RWPE2 (cell line): ENCODE results near the gene KLHL29.
"Not testable (repeated sequence)": the region's sequence is repeated elsewhere in the genome, so short reads cannot be mapped to it uniquely, and the experiment has no call there.

Experiments used
- ATAC-seq: fragments of 200-7000 bp; cut with Tn5 transposase; 3 replicates; pipeline ENCODE4 v1.9.1; 2021; ENCODE audit warnings: low read depth
- DNase-seq: peaks from one replicate; pipeline ENCODE4 v3.0.0-alpha.2; 2020; ENCODE audit warnings: low spot score
- H3K27ac ChIP-seq: fragments of 450-650 bp; 2 replicates; pipeline ENCODE4 v1.5.1; 2017; ENCODE audit warnings: mild to moderate bottlenecking; ENCODE audit not compliant: poor library complexity, severe bottlenecking
- H3K27me3 ChIP-seq: fragments of 250-450 bp; sonication (Bioruptor Pico); 2 replicates; pipeline ENCODE4 v1.5.1; 2021; ENCODE audit warnings: mild to moderate bottlenecking, moderate library complexity; ENCODE audit not compliant: insufficient read depth, poor library complexity, severe bottlenecking
- H3K36me3 ChIP-seq: fragments of 250-450 bp; sonication (Bioruptor Pico); 2 replicates; pipeline ENCODE4 v1.5.1; 2020; ENCODE audit warnings: low read depth, mild to moderate bottlenecking, moderate library complexity
- H3K4me1 ChIP-seq: fragments of 250-450 bp; sonication (Bioruptor Pico); 2 replicates; pipeline ENCODE4 v1.5.1; 2021; ENCODE audit warnings: mild to moderate bottlenecking, moderate library complexity; ENCODE audit not compliant: insufficient read depth, poor library complexity, severe bottlenecking
- H3K4me3 ChIP-seq: fragments of 250-450 bp; sonication (Bioruptor Pico); 2 replicates; pipeline ENCODE4 v1.5.1; 2021; ENCODE audit warnings: mild to moderate bottlenecking, moderate library complexity; ENCODE audit not compliant: severe bottlenecking
- H3K9me3 ChIP-seq: fragments of 250-450 bp; sonication (Bioruptor Pico); 2 replicates; pipeline ENCODE4 v1.5.1; 2021; ENCODE audit warnings: mild to moderate bottlenecking, moderate library complexity; ENCODE audit not compliant: severe bottlenecking
- TF ChIP-seq, protein P1 (sequence below): fragments of 450-650 bp; IDR thresholded peaks from one replicate; pipeline ENCODE4 v1.5.1; 2017; ENCODE audit warnings: mild to moderate bottlenecking, moderate library complexity; ENCODE audit not compliant: poor library complexity, severe bottlenecking

KLHL29 gene

DNA sequence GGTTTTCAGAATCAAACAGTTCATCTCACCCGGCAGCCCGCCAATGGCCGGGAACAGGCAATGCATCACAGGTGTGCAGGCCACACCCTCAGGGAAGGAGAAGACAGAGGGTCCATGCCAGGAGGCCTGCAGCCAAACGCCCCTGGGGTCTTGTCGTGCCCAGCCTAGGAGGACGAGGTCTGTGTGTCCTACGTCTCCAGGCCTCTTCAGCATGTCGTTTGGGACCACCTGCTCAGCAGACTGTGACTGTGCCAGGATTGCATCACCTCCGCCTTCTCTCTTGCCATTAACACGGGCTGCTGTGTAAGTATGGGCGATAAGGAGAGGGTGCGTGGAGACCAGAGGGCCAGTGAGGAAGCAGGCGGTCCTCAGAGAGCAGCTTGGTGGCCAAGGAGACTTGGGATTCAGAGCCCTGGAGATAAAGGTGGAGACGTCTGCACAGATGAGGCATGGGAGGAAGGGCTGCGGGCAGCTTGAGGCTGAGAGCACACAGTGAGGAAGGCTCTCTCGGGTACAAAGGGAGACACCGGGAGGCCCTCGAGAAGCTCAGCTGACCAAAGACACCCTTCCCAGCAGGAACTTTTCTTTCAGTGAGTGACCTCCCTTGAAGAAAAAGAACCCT, 37.4 kb upstream of the KLHL29 start:
- no peak for ATAC-seq
- H3K4me3 ChIP-seq, result no peak overlapping the region
- TF ChIP-seq, protein P1, sequence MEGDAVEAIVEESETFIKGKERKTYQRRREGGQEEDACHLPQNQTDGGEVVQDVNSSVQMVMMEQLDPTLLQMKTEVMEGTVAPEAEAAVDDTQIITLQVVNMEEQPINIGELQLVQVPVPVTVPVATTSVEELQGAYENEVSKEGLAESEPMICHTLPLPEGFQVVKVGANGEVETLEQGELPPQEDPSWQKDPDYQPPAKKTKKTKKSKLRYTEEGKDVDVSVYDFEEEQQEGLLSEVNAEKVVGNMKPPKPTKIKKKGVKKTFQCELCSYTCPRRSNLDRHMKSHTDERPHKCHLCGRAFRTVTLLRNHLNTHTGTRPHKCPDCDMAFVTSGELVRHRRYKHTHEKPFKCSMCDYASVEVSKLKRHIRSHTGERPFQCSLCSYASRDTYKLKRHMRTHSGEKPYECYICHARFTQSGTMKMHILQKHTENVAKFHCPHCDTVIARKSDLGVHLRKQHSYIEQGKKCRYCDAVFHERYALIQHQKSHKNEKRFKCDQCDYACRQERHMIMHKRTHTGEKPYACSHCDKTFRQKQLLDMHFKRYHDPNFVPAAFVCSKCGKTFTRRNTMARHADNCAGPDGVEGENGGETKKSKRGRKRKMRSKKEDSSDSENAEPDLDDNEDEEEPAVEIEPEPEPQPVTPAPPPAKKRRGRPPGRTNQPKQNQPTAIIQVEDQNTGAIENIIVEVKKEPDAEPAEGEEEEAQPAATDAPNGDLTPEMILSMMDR, result no peak
- H3K27me3 ChIP-seq, result peaks cover 14% of the 10 kb centered on the region
- no peak overlapping the region for H3K27ac ChIP-seq
- DNase-seq, result no peak
- H3K9me3 ChIP-seq, result no peaks in the 10 kb centered on the region
- H3K4me1 ChIP-seq, result no peaks in the 10 kb centered on the region
- no peaks in the 10 kb centered on the region for H3K36me3 ChIP-seq

DNA sequence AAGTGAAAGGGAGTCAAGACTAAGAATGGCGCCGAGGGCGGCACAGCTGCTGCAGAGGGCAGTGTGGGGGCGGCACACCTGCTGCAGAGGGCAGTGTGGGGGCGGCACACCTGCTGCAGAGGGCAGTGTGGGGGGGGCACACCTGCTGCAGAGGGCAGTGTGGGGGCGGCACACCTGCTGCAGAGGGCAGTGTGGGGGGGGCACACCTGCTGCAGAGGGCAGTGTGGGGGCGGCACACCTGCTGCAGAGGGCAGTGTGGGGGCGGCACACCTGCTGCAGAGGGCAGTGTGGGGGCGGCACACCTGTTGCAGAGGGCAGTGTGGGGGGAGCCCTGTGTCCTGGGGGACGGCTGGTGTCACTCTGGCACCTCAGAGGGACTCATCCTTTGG, 36.9 kb upstream of the KLHL29 start:
- not testable (repeated sequence) for DNase-seq, H3K9me3 ChIP-seq, H3K4me1 ChIP-seq, H3K36me3 ChIP-seq, H3K4me3 ChIP-seq, ATAC-seq, H3K27ac ChIP-seq
- peaks cover 14% of the 10 kb centered on the region for H3K27me3 ChIP-seq

DNA sequence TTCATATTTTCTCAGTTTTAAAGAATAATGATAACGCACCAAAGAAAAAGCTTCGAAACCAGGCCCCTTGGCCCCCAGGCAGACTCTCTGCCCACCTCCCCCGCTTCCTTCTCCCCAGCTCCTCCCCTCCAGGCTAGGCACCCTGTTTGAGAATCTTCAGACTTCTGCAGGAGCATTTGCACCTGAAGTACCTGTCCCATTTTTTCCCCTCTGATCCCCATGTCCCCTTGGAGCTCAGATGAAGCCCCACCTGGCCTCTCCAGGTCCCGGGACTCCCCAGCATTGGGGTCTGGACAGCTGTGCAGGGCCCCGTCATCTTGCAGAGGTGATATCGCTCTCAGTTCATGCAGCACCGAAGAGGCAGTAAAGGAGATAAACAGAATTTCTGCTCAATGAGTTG, 35.5 kb upstream of the KLHL29 start:
- Histone ChIP-seq H3K4me3 (no peak overlapping the region), H3K27me3 (peaks cover 7% of the 10 kb centered on the region), H3K27ac (no peak overlapping the region), H3K4me1 (no peaks in the 10 kb centered on the region), H3K36me3 (no peaks in the 10 kb centered on the region), H3K9me3 (no peaks in the 10 kb centered on the region)
- ATAC-seq (no peak), DNase-seq (no peak)
- TF ChIP-seq, protein P1, result no peak

DNA sequence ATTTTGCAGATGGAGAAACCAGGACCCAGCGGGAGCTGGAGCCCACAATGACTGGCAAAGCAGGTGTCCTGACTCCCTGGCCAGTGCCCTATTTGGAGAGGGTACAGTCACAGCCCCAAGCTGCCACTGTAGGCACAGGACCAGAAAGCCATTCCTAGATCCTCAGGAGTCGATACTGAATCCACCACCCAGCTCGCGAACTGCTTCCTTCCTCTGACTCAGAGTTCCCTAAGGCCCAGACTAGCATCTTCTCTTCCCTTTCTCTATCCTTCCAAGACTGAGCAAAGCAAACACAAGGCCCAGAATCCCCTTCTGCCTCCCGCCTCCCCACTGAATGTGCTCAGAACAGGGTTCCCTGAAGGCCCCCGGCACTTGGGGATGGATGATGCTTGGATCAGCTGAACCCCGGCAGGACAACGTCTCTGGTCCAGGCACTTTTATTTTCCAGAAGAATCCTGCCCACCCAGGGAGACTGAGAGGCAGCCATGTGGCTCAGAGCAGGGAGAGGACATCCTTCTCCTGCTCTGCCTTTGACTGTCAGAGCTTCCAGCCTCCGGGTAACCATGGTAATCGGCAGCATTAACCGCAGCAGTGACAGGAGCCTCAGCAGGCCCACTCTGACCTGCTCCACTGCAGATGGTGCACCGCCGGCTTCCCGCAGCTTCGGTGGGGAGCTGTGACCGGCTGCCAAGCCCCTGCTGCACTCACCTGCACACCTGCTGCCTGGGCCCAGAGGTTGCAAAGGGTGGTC, 34.8 kb upstream of the KLHL29 start:
- no peaks in the 10 kb centered on the region for H3K9me3 ChIP-seq
- DNase-seq, result no peak
- H3K4me1 ChIP-seq, result no peaks in the 10 kb centered on the region
- no peak for ATAC-seq
- H3K4me3 ChIP-seq, result no peak overlapping the region
- H3K27ac ChIP-seq, result no peak overlapping the region
- H3K27me3 ChIP-seq, result peaks cover under 1% of the 10 kb centered on the region
- TF ChIP-seq, protein P1, result no peak
- no peaks in the 10 kb centered on the region for H3K36me3 ChIP-seq

DNA sequence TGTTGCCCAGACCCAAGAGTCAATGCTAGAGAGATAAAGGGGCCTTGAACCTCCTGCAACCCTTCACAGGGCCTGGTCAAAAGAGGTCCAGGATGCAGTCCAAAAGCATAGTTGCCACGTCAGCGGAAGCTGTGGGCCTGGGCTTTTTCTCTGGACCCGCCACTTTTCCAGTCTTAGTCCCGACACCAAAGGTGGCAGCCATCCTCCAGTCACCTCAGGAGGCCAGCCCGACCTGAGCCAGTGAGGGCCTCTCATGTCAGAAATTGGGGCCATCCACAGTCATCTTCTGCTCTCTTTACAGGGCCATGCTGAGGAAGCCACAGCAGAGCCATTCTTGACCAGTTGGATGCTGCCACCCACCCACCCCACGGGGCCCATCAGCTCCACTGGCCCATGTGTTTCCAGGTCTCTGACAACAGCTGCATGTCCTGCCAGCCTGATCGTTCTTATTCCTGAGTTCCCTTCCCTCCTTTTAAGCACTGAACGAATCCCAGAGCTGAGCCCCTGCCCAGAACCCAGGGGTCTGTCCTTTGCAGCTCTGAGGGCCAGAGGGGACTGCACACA, 34.1 kb upstream of the KLHL29 start:
- no peak overlapping the region for H3K4me3 ChIP-seq
- DNase-seq (no peak), ATAC-seq (no peak)
- TF ChIP-seq, protein P1, result no peak
- no peaks in the 10 kb centered on the region for H3K36me3 ChIP-seq
- no peaks in the 10 kb centered on the region for H3K4me1 ChIP-seq
- no peaks in the 10 kb centered on the region for H3K27me3 ChIP-seq
- H3K27ac ChIP-seq, result no peak overlapping the region
- H3K9me3 ChIP-seq, result no peaks in the 10 kb centered on the region
